SK-N-SH treated with all-trans-retinoic acid at 6 μM for 48 hours (cell line): Measurements from ENCODE around the gene TLR7.

Experiments
- OSR1 ChIP-seq: fragments of 250-450 bp; sonication (Bioruptor Pico); IDR thresholded peaks from 2 replicates; pipeline ENCODE4 v1.8.0; 2022; ENCODE audit warnings: moderate library complexity, mild to moderate bottlenecking, inconsistent platforms
- TCF4 ChIP-seq: fragments of 250-450 bp; sonication (Bioruptor Pico); IDR thresholded peaks from 2 replicates; pipeline ENCODE4 v1.8.0; 2021; ENCODE audit warnings: mild to moderate bottlenecking, moderate library complexity, borderline replicate concordance
- ZNF565 ChIP-seq: fragments of 450-650 bp; formaldehyde crosslinking; conservative IDR thresholded peaks from 2 replicates; pipeline ENCODE4 v1.5.0; 2020; ENCODE audit warnings: low read depth, mild to moderate bottlenecking, moderate library complexity
- ZNF8 ChIP-seq: fragments of 450-650 bp; formaldehyde crosslinking; IDR thresholded peaks from 2 replicates; pipeline ENCODE4 v1.5.0; 2020; ENCODE audit warnings: mild to moderate bottlenecking, moderate library complexity
- TF ChIP-seq, protein P1 (sequence below): fragments of 250-450 bp; sonication (Bioruptor Pico); IDR thresholded peaks from 2 replicates; pipeline ENCODE4 v1.5.1; 2021; ENCODE audit warnings: mild to moderate bottlenecking, moderate library complexity

DNA sequence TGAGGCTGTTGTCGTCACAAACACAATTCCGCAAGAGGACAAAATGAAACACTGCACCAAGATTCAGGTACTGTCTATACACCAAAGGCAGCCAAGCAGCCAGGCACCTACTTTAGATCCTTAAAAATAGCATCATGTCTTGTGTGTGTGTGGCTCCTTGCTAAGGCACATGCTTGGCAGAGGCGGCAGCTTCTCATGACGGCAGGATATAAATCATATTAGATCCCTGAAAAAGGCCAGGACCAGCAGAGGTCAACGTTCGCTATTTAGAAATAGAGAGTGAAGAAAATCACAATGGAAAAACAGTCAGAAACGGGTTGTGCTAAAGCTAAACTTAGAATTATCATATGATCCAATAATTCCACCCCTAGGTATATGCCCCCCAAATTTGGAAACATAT lies 46.1 kb upstream of the TLR7 start:
- no peak for TF ChIP-seq TCF4
- no peak for TF ChIP-seq ZNF565 (CRISPR knock-in tag)
- no peak for TF ChIP-seq ZNF8 (CRISPR knock-in tag)
- TF ChIP-seq, protein P1, sequence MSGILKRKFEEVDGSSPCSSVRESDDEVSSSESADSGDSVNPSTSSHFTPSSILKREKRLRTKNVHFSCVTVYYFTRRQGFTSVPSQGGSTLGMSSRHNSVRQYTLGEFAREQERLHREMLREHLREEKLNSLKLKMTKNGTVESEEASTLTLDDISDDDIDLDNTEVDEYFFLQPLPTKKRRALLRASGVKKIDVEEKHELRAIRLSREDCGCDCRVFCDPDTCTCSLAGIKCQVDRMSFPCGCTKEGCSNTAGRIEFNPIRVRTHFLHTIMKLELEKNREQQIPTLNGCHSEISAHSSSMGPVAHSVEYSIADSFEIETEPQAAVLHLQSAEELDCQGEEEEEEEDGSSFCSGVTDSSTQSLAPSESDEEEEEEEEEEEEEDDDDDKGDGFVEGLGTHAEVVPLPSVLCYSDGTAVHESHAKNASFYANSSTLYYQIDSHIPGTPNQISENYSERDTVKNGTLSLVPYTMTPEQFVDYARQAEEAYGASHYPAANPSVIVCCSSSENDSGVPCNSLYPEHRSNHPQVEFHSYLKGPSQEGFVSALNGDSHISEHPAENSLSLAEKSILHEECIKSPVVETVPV (CRISPR knock-in tag) = no peak
- TF ChIP-seq OSR1 (CRISPR knock-in tag) = no peak
